ENCODE results near the gene TNFAIP8. TPM values are rescaled to one million over a fixed set of nuclear protein-coding genes. Genes with fewer than 3 reads are reported as not detected.

TNFAIP8 gene
- total RNA-seq, 4 donors from 2014 or later = 37.2 to 49.1 (median 43.3) TPM

DNA sequence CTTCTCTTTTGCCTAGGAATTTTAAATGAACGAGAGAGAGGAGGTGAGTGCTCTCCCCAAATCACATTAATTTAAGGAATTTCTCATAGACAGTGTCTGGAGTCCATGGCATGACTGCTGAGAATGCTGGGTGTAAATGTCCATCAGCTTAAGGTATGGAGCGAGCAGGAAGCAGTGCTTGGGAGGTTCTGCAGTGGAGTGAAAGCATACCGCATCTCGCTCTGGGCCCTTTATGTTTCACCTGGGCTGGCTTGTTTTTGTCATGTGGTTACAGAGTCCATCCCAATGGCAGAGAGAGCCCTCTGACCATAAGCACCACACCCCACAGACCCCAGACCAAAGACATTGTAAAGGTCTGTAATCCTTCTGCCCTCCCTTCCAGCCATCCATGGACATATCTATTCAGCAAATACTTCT is 20.6 kb upstream of the TNFAIP8 start:
- Histone ChIP-seq H3K4me3 (peak overlapping the region; percentile 40), H3K9me3 (no peaks in the 10 kb centered on the region)
- TF ChIP-seq EP300 (IDR thresholded peaks at IDR 0.05) (no peak), POLR2A (IDR thresholded peaks at IDR 0.05) (no peak), POLR2AphosphoS5 (IDR thresholded peaks at IDR 0.05) (no peak)
- TF ChIP-seq, protein P1, sequence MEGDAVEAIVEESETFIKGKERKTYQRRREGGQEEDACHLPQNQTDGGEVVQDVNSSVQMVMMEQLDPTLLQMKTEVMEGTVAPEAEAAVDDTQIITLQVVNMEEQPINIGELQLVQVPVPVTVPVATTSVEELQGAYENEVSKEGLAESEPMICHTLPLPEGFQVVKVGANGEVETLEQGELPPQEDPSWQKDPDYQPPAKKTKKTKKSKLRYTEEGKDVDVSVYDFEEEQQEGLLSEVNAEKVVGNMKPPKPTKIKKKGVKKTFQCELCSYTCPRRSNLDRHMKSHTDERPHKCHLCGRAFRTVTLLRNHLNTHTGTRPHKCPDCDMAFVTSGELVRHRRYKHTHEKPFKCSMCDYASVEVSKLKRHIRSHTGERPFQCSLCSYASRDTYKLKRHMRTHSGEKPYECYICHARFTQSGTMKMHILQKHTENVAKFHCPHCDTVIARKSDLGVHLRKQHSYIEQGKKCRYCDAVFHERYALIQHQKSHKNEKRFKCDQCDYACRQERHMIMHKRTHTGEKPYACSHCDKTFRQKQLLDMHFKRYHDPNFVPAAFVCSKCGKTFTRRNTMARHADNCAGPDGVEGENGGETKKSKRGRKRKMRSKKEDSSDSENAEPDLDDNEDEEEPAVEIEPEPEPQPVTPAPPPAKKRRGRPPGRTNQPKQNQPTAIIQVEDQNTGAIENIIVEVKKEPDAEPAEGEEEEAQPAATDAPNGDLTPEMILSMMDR (IDR thresholded peaks at IDR 0.05) = no peak

DNA sequence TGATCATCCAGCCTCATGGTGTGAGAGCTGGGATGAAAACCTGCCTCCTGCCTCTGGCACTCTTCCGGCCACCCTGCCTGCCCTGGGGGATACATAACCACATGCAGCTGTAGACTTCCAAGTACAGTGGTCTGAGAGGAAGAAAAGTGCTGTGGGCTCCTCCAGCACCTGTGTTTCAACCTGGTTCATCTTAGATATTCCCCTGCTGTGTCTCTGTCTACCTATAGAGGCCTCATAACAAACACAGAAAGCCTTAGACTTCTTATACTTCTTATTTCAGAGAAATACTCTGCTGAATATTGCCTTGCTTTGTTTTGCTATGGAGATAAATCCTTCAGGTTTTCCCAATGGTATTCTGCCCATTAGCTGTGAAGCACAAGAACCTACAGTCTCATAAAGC is 19.6 kb upstream of the TNFAIP8 start:
- Histone ChIP-seq H3K4me1 (peaks cover 59% of the 10 kb centered on the region), H3K4me3 (no peak overlapping the region), H3K27me3 (no peaks in the 10 kb centered on the region), H3K27ac (no peak overlapping the region), H3K36me3 (no peaks in the 10 kb centered on the region), H3K9me3 (no peaks in the 10 kb centered on the region)
- 45% methylated on average over 1 of the region's 1 CpG for WGBS
- TF ChIP-seq EP300 (IDR thresholded peaks at IDR 0.05) = no peak
- TF ChIP-seq POLR2A (IDR thresholded peaks at IDR 0.05) = no peak
- TF ChIP-seq POLR2AphosphoS5 (IDR thresholded peaks at IDR 0.05) = no peak
- TF ChIP-seq, protein P1 (IDR thresholded peaks at IDR 0.05) = no peak
- DNase-seq (ENCODE audit: low spot score in 2 of 2) = no peak

More for the DNA sequence above, 20.6 kb upstream of the TNFAIP8 start:
- peaks cover 61% of the 10 kb centered on the region for H3K4me1 ChIP-seq
- no peaks in the 10 kb centered on the region for H3K27me3 ChIP-seq
- H3K27ac ChIP-seq = peak overlapping the region; percentile 59
- WGBS = 44% methylated on average over 4 of the region's 4 CpGs
- no peak for DNase-seq (ENCODE audit: low spot score in 2 of 2)
- no peaks in the 10 kb centered on the region for H3K36me3 ChIP-seq

DNA sequence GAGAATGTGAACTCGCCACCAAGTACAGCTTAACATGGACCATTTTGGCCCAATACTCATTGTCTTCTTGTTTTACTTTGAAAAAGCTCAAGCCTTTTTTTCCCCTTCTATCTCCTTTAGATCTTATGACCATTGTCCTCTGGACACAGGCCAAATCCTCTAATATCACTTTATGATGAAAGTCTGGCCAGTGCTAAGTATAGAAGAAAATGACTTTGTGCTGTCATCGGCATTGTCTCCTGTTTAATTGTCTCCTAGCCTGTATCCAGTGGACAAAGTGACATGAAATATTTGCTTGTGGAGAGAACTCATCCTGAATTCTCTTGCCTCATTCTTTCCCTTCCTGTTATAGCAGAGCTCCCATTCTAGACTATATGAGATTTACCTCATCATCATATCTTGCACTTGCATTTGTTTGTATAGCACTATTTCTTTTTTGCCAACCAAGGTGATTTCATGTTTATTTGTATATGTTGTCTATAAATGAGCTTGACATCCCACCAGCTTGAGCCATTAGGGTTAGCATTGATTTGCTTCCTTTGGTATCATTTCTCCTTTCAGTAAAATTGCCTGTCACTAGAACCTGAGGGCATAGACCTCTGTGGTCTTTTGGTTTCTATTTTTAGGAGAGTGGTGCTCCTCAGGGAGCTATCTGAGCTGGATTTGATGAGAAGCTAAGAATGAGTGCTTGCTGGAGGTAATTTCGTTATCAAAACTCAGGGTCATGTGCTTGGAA is 18.8 kb upstream of the TNFAIP8 start:
- peaks cover 52% of the 10 kb centered on the region for H3K4me1 ChIP-seq
- no peaks in the 10 kb centered on the region for H3K36me3 ChIP-seq
- DNase-seq (ENCODE audit: low spot score in 2 of 2) = no peak
- no peak overlapping the region for H3K4me3 ChIP-seq
- H3K27me3 ChIP-seq = no peaks in the 10 kb centered on the region
- WGBS = 74% methylated on average over 3 of the region's 3 CpGs
- no peak overlapping the region for H3K27ac ChIP-seq
- no peaks in the 10 kb centered on the region for H3K9me3 ChIP-seq
- TF ChIP-seq, protein P1 (IDR thresholded peaks at IDR 0.05) = no peak
- TF ChIP-seq POLR2A (IDR thresholded peaks at IDR 0.05) = no peak
- no peak for TF ChIP-seq POLR2AphosphoS5 (IDR thresholded peaks at IDR 0.05)
- no peak for TF ChIP-seq EP300 (IDR thresholded peaks at IDR 0.05)

DNA sequence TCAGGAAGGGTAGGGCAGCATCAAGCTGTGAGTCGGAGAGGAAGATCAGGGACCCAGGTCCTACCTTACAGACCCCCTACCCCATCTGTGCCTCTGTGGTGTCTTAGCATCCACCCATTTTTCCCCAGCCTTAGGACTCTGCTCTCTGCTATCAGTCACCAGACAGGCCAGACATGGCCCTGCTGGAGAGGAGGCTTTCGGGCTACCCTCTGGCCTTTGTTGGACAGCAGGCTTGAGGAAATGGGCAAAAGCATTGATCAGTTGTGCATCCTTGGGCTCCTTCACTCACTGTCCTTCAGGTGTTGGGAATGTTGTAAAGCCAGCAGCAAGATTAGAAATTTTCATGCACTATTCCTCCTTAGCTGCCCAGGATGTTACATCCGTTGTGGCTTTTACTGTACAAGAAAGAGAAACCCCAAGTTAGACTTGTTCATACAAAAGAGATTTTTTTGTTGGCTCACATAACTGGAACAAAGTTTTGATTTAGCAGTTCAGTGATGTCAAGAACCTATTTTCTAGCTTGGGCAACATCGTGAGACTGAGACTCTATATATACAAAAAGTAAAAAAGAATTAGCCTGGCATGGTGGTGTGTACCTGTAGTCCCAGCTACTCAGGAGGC is 17.4 kb upstream of the TNFAIP8 start:
- H3K9me3 ChIP-seq = no peaks in the 10 kb centered on the region
- no peaks in the 10 kb centered on the region for H3K27me3 ChIP-seq
- no peak overlapping the region for H3K4me3 ChIP-seq
- TF ChIP-seq POLR2AphosphoS5 (IDR thresholded peaks at IDR 0.05) = no peak
- TF ChIP-seq, protein P1 (IDR thresholded peaks at IDR 0.05) = no peak
- no peak for TF ChIP-seq EP300 (IDR thresholded peaks at IDR 0.05)
- TF ChIP-seq POLR2A (IDR thresholded peaks at IDR 0.05) = no peak
- WGBS = 77% methylated on average over 4 of the region's 4 CpGs
- no peak for DNase-seq (ENCODE audit: low spot score in 2 of 2)
- no peak overlapping the region for H3K27ac ChIP-seq
- peaks cover 39% of the 10 kb centered on the region for H3K4me1 ChIP-seq
- no peaks in the 10 kb centered on the region for H3K36me3 ChIP-seq

DNA sequence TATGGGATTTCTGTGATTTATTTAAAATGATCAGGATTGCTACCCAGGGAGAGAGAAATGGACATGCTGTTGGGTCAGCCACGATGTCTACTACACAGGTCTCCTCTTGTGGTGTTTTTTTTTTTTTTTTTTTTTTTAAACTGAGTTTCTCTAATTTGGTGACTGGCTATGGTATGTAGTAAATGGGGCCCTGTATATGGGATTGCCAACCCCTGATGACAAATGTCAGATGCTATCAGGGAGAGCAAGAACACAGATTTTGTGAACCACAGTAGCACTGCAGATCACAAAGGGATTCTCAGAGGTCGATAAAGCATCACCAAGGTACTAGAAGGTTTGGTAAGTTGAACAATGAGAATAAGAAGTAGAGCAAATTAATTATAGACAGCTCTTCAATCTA is 16.5 kb upstream of the TNFAIP8 start:
- Histone ChIP-seq H3K4me1 (peaks cover 39% of the 10 kb centered on the region), H3K36me3 (no peaks in the 10 kb centered on the region), H3K27ac (no peak overlapping the region), H3K27me3 (no peaks in the 10 kb centered on the region), H3K4me3 (no peak overlapping the region), H3K9me3 (no peaks in the 10 kb centered on the region)
- TF ChIP-seq POLR2AphosphoS5 (IDR thresholded peaks at IDR 0.05) (no peak), POLR2A (IDR thresholded peaks at IDR 0.05) (no peak), EP300 (IDR thresholded peaks at IDR 0.05) (no peak)
- TF ChIP-seq, protein P1 (IDR thresholded peaks at IDR 0.05) = no peak
- no peak for DNase-seq (ENCODE audit: low spot score in 2 of 2)
- 94% methylated on average over 2 of the region's 2 CpGs for WGBS

Measured in suprapubic skin (tissue), 4 donors.